GM11168 (cell line): ENCODE measurements around the gene B3GNT5.
"Not testable (repeated sequence)": the region's sequence is repeated elsewhere in the genome, so short reads cannot be mapped to it uniquely, and the experiment has no call there.

ENCODE experiments used
- in situ Hi-C: fragments of 300-500 bp; cut with MboI; formaldehyde crosslinking; loops from one replicate; pipeline ENCODE4 v1.12.0; 2022; ENCODE audit warnings: low sequenced_read_pairs; ENCODE audit not compliant: unreplicated experiment

Gene B3GNT5

GRCh38 chr3:183229178-183229577 is 23.9 kb upstream of the B3GNT5 start:
- in situ Hi-C loops, result no loop called here

GRCh38 chr3:183230251-183230650 is 22.8 kb upstream of the B3GNT5 start:
- in situ Hi-C loops, result not testable (repeated sequence)

DNA sequence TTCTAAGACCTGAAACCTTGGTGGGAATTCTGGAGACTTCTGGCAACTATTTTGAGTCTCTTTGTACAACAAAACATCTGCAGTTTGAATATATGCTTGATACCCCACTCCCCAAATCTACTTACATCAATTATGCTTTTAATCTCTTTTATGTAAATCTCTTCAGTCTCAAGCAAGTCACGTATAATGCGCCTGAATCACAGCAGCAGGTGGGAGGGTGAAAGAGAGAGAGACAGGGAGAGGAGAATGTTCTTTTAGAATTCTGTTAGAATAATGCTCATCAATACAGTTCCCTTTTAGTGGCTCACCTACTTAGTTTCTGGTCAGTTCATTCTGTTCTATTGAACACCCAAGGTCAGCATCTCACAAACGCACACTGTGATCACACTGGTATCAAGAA is 22.2 kb upstream of the B3GNT5 start:
- in situ Hi-C loops, result no loop called here

GRCh38 chr3:183233966-183234365 is 19.1 kb upstream of the B3GNT5 start:
- in situ Hi-C loops, result no loop called here

DNA sequence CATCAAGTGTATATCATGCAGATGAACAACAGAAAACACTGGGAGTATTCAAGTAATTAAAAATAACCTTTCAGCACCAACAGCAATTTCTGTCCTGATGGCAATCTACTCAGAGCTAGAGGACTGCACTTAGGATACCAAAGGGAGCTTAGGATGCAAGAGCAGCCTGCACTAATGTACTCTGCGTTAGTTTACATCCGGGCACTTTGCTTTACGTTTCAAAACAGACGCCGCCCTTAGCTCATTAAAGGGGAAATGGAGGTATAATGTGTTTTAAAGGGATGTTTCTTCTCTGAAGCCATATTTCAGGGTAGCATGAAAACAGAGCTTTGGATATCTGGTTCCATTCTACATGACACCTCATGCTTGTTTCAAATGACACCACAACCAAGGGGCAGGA is 14.0 kb upstream of the B3GNT5 start:
- in situ Hi-C loops, result no loop called here

DNA sequence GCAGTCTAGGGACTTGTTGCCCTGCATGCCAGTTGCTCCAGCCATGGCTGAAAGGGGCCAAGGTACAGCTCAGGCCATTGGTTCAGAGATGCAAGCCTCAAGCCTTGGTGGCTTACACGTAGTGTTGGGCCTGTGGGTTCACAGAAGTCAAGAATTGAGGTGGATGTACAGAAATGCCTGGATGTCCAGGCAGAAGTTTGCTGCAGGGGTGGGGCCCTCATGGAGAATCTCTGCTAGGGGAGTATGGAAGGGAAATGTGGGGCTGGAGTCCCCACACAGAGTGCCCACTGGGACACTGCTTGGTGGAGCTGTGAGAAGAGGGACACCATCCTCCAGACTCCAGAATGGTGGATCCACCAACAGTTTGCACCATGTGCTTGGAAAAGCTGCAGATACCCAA is 10.6 kb upstream of the B3GNT5 start:
- in situ Hi-C loops, result no loop called here

- in situ Hi-C loops, result no loop called here
Measured at GRCh38 chr3:183244219-183244618, 8.8 kb upstream of the B3GNT5 start.

DNA sequence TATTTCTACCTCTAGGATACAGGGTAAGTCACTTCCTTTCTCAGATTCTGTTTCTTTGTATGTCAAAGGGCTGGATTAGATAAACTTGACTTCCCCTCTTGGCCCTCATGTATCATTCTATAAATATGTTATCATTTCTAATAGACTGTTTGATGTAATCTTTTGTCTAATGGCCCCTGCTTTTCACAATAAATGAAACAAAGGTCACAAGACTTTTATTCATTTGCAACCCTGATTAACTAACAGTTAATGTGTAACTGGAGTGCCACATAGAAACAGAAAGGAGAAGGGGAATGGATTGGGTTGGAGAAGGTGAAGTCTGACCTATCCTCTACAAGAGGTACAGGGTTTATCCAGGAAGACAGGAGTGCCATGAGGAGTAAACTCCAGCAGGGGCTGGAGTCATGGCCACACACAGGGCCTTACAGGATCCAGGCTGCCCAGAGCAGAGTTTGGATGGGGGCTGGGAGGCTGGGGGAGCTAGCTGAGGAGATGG is 8.0 kb upstream of the B3GNT5 start:
- in situ Hi-C loops, result no loop called here

DNA sequence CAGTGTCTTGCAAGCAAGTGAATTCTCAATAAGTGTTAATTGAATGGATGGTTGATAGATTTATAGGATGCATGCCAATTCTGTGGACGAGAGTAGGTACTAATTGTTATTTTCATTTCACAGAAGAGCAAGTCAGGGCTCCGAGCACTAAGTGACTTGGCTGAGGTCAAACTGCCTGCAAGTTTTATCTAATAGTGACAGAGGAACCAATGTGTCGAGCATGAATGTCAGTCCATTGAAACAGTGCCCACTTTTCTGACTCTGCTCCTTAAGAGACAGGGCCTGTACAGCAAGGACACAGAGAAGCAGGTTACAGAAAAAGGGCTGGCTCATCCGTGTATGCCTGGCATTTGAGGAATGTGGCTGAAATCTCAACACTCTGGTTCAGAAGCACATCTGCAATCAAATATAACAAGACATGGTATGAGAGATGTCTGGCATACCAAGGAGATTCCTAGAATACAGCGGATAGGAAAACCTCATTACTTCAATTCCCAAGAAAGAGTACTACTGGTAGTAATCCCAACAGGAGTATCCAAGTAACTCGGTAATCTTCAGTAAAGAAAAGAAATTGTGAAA is 6.0 kb upstream of the B3GNT5 start:
- in situ Hi-C loops, result no loop called here

- in situ Hi-C loops, result no loop called here
Measured at GRCh38 chr3:183249006-183249718, 3.9 kb upstream of the B3GNT5 start.

- in situ Hi-C loops, result no loop called here
Measured at GRCh38 chr3:183252118-183252782, 803 bp upstream of the B3GNT5 start.

GRCh38 chr3:183253528-183254486 is 754 bp downstream of the B3GNT5 start:
- in situ Hi-C loops, result no loop called here

GRCh38 chr3:183254487-183255347 is 1.7 kb downstream of the B3GNT5 start:
- in situ Hi-C loops, result no loop called here

DNA sequence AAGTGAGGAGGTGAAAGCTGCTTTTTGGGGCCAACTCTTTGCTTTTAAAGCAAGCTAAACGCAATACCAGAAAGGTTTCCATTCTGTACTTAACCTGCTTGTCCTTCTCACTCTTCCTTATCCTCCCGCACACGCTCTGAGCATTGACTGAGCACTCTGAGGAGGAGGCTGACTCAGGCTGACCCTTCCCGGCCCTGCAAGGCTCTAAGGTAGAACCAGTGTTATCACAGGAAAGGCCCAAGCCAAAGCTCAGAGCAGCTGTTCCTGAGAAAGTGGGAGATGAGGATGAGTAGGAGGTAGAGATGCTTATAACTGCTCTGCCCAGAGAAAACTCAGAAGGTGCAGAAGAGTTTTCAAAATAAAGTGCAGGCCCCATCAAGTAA is 2.3 kb downstream of the B3GNT5 start:
- in situ Hi-C loops, result no loop called here

DNA sequence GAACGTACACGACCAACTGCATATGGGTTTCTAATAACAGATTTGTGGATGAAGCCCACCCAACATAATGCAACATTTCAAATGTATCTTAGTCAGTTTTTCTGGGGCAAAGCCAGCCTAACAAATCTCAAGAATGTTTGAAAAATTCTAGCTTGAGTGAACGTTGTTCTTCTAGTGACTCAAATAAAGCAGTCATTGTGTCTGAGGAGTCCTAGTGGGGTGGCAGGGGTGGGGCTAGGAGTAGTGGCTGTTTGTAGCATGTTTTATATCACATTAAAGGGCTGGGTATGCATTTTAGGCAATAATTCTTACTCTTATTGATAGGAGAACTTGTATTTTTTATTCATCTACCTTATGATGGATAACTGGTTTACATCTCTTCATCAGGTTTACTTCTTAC is 6.0 kb downstream of the B3GNT5 start:
- in situ Hi-C loops, result no loop called here

DNA sequence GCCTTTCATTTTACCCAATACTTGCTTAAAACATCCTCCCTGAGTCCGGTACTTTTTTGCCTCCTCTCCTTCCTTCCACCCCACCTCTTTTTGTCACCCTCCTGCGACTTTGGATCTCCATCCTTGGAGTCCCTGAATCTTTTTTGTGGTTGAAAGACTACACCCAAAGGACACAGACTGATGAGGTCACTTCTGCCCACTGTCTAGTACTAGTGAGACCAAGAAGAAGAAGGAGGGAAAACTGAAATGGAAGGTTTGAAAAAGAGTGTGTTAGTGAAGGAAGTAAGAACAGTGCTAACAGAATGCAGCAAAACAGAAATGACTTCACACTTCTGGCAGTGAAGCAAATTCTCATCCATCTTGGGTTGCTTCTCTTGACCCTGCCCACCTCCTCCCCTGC is 6.6 kb downstream of the B3GNT5 start:
- in situ Hi-C loops, result no loop called here

DNA sequence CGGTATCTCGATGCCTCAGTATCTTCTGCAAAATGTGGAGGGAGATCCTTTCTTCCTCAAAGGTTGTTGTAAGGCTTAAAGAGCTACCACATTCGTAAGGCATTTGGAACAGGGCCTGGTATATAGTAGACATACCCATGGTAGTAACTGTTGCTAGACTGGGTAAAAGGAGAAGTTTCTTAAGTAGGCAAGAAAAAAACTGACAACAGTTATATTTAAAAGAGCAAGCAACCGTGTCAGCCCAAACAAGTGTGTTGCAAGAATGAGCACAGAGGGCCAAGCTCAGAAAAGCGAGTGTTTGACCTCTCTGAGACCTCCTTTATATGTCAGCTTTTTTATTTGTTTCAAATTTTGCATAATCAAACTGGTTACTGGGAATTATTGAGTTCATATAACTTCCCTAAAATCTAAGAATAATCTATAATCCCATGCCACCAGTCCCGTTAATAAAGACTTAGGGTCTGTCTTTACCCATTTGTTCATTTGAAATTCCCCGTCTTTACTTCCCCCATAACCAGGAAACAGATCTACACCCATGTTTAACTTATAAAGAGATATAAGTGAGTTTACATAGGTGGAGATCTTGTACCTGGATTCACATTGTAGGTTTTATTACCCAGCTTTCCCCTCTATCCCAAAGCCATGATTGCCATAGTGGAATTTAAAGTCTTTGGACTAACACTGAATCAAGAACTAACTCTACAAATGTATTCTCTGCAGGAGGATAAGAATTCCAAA is 7.3 kb downstream of the B3GNT5 start:
- in situ Hi-C loops, result no loop called here

DNA sequence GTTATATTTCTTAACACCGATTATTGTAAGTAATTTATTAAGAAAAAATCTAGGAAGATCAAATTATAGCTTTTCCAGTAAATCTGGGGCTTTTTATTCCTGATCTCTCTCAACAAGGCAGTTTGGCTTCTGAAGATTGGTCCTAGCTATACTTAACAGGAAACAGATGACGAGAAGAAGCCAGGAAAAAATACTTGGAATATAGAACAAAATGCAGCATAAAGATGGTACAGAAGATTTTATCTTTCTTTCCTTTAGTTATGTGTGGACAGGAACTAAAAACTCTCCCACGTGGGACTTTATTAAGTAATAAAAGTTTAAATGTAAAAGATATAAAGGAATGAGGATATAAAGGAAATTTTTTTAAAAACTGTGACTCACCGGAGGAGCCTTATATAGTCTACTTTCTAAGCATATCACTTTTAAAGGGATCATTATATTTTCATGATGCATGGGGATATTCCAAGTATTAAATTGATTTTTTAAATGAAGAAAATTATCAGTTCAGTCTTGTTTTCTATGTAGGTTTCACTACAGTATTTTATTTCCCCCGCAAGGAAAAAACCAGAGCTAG is 8.2 kb downstream of the B3GNT5 start:
- in situ Hi-C loops, result no loop called here
